Mucosa of rectum (tissue), 2 donors: ENCODE data around the gene UBAP1L.
"Not testable (repeated sequence)": the region's sequence is repeated elsewhere in the genome, so short reads cannot be mapped to it uniquely, and the experiment has no call there.

Source experiments
- H3K27ac ChIP-seq, 2 donors: one replicate each; pipeline ENCODE4 v1.7.0; 2013; ENCODE audit warnings: inconsistent platforms in 2 of 2, low read depth in 2 of 2, low read length in 2 of 2
- H3K27me3 ChIP-seq, 2 donors: one replicate each; pipeline ENCODE4 v1.7.0; 2013; ENCODE audit warnings: low read length in 2 of 2; ENCODE audit not compliant: control insufficient read depth in 2 of 2, insufficient read depth in 2 of 2
- H3K36me3 ChIP-seq, 2 donors: one replicate each; pipeline ENCODE4 v1.7.0; 2013; ENCODE audit warnings: low read length in 2 of 2; ENCODE audit not compliant: control insufficient read depth in 2 of 2, insufficient read depth in 2 of 2
- H3K4me1 ChIP-seq, 2 donors: one replicate each; pipeline ENCODE4 v1.7.0; 2013; ENCODE audit warnings: low read length in 2 of 2, mild to moderate bottlenecking in 1 of 2; ENCODE audit not compliant: control insufficient read depth in 2 of 2, insufficient read depth in 2 of 2
- H3K4me3 ChIP-seq, 2 donors: one replicate each; pipeline ENCODE4 v1.7.0; 2013; ENCODE audit warnings: low read length in 2 of 2
- H3K9ac ChIP-seq, 2 donors: one replicate each; pipeline ENCODE4 v1.7.0; 2013; ENCODE audit warnings: low read length in 2 of 2, low read depth in 1 of 2, mild to moderate bottlenecking in 1 of 2
- H3K9me3 ChIP-seq, 2 donors: one replicate each; pipeline ENCODE4 v1.7.0; 2013; ENCODE audit warnings: low read length in 2 of 2; ENCODE audit not compliant: control insufficient read depth in 2 of 2
- donor health status: healthy.
- donor health status: Normal muscosa, but diverticular disease.

The UBAP1L gene

DNA sequence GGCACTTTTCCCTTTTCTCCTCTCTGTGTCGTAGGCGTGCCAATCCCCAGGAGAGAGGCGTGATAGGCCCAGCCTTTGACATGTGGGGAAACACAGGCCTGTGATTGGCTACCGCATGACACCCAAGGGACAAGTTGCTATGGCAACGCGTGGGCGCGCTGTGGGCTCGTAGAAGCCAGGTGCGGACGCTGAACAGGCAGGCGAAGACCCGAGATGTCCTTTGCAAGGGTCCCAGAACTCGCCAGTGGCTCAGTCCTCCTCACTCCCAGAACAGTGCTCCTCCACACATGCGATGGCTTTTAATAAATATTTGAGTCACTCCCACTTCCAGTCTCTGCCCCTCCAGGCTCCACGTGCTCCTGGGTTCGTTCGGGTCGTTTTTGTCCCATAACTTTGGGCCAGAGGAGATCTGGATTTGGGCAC lies 65.6 kb downstream of the UBAP1L start:
- Histone ChIP-seq H3K27me3 (no peaks in the 10 kb centered on the region), H3K4me3 (peak overlapping the region; percentile 54 to 63), H3K9me3 (no peaks in the 10 kb centered on the region), H3K27ac (no peak overlapping the region), H3K9ac (peak overlapping the region in 1 of 2 donors; percentile 5), H3K4me1 (peaks cover 13 to 19% of the 10 kb centered on the region in 2 donors), H3K36me3 (peaks cover 12 to 13% of the 10 kb centered on the region in 2 donors)

GRCh38 chr15:65048241-65048640 lies 66.8 kb downstream of the UBAP1L start:
- H3K4me1 ChIP-seq, result peaks cover 22 to 29% of the 10 kb centered on the region in 2 donors
- H3K27me3 ChIP-seq, result no peaks in the 10 kb centered on the region
- no peak overlapping the region for H3K27ac ChIP-seq
- no peak overlapping the region for H3K4me3 ChIP-seq
- no peak overlapping the region for H3K9ac ChIP-seq
- no peaks in the 10 kb centered on the region for H3K9me3 ChIP-seq
- peaks cover 9 to 12% of the 10 kb centered on the region in 2 donors for H3K36me3 ChIP-seq

DNA sequence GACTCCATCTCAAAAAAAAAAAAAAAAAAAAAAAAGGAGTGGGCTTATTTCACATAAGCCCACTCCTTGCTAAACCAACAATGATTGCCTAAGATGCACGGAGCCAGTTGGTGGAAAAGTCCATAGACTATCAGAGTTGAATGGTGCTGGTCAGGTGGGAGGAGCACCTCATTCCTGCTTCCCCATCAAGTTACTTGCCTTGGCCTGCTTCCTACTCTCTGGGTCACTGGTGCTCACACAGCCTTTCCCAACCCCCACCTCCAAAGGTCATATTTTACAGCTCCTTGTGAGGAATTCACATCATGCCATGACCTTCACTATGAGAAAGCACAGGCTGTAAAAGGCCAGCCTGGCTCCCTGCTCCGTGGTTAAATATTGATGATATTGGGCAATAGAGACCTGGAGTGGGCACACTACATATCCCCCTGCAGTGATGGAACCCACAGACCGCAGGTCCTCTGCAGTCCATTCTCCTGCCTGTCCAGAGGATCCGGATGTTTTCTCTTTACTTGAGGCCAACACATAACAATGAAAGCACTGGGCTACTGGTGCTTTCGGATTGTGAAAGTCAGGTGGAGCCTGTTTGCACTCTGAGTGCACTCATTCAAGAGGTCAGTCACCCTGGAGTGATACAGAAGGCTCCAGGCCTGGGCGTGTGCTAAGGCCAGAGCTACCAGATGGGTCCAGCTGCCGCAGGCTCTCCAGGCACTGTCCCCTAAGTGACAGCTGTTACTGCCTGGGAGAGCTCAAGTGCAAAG lies 70.1 kb downstream of the UBAP1L start, which contains the start of gene SLC51B:
TSS of gene SLC51B (plus strand) at position 664 of the 758 bp plus-strand sequence. CDS start 4,618 bp downstream, outside the sequence.
- peak within 1 kb of the TSS; percentile 2 to 69 for H3K9ac ChIP-seq
- H3K9me3 ChIP-seq, result no peaks in the 10 kb centered on the region
- H3K36me3 ChIP-seq, result peaks cover 2 to 4% of the 10 kb centered on the region in 2 donors
- peak within 1 kb of the TSS; percentile 89 to 90 for H3K27ac ChIP-seq
- no peaks in the 10 kb centered on the region for H3K27me3 ChIP-seq
- peaks cover 36 to 45% of the 10 kb centered on the region in 2 donors for H3K4me1 ChIP-seq
- peak within 1 kb of the TSS; percentile 53 to 63 for H3K4me3 ChIP-seq

GRCh38 chr15:65044218-65044617 lies 70.8 kb downstream of the UBAP1L start:
- H3K27me3 ChIP-seq, H3K4me3 ChIP-seq: not testable (repeated sequence)
- peak overlapping the region; percentile 89 to 90 for H3K27ac ChIP-seq

DNA sequence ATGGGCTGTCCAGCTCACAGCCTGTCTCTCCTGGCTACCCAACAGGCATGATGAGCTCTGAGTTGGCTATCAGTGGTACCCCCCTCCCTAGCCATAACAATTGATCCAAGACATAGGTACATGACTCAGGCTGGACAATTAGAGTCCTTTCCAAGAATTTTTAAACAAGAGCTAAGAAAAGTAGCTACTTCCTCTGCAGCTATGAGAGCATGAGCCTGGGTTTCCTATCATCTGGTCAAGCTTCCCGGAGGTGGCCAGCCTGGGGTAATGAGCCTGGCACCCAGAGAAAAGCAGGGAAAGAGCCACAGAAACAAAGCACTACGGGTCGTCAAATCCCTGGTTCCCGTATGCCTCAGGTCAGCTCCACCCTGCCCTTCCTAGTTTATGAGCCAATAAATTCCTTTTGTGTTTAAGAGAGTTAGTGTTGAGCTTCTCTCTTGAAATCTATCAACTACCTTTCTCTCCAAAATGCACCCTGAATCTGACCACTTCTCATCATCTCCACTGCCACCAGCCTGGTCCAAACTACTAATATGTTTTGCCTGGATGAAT lies 72.1 kb downstream of the UBAP1L start:
- H3K9ac ChIP-seq, result peak overlapping the region; percentile 44 to 54
- peak overlapping the region; percentile 89 to 90 for H3K27ac ChIP-seq
- no peaks in the 10 kb centered on the region for H3K27me3 ChIP-seq
- H3K4me1 ChIP-seq, result peaks cover 30 to 39% of the 10 kb centered on the region in 2 donors
- H3K4me3 ChIP-seq, result peak overlapping the region in 1 of 2 donors; percentile 42
- no peaks in the 10 kb centered on the region for H3K9me3 ChIP-seq
- peaks cover 2 to 4% of the 10 kb centered on the region in 2 donors for H3K36me3 ChIP-seq

More at GRCh38 chr15:65044218-65044617, 70.8 kb downstream of the UBAP1L start:
- peaks cover 30 to 39% of the 10 kb centered on the region in 2 donors for H3K4me1 ChIP-seq
- H3K9ac ChIP-seq, result peak overlapping the region in 1 of 2 donors; percentile 20
- not testable (repeated sequence) for H3K36me3 ChIP-seq, H3K9me3 ChIP-seq
